Chondrocyte (in vitro differentiated cells): ENCODE measurements around the gene ADGRB3. TPM values are rescaled to one million over a fixed set of nuclear protein-coding genes. Genes with fewer than 3 reads are reported as not detected.

ENCODE experiments used
- DNase-seq: peaks from one replicate; pipeline ENCODE4 v3.0.0; 2021; ENCODE audit warnings: mixed read lengths, low spot score
- H3K27ac Mint-ChIP-seq: one replicate; pipeline ENCODE4 v1.8.0; 2021; ENCODE audit warnings: mild to moderate bottlenecking, moderate library complexity, mixed read lengths; ENCODE audit not compliant: unreplicated experiment
- H3K27me3 Mint-ChIP-seq: 2 replicates; pipeline ENCODE4 v1.8.0; 2021; ENCODE audit warnings: low read depth, mixed read lengths
- H3K36me3 Mint-ChIP-seq: 2 replicates; pipeline ENCODE4 v1.8.0; 2021; ENCODE audit warnings: low read depth, mixed read lengths
- H3K4me1 Mint-ChIP-seq: 2 replicates; pipeline ENCODE4 v1.8.0; 2021; ENCODE audit warnings: low read depth, mild to moderate bottlenecking, mixed read lengths
- H3K4me3 Mint-ChIP-seq: one replicate; pipeline ENCODE4 v1.8.0; 2021; ENCODE audit warnings: mild to moderate bottlenecking, moderate library complexity, mixed read lengths; ENCODE audit not compliant: unreplicated experiment
- H3K9me3 Mint-ChIP-seq: 2 replicates; pipeline ENCODE4 v1.8.0; 2021; ENCODE audit warnings: low read depth, mixed read lengths
- total RNA-seq: library from RNA; stranded (reverse); gene quantifications from 3 replicates; pipeline ENCODE4 v1.2.1, GENCODE V29; 2021
- TF ChIP-seq, protein P1 (sequence below): fragments of 200-600 bp; sonication (generic); IDR thresholded peaks from 2 replicates; pipeline ENCODE4 v1.5.0; 2021; ENCODE audit warnings: antibody characterized with exemption, mild to moderate bottlenecking, moderate library complexity

ADGRB3 gene
- total RNA-seq, 1 donor from 2014 or later: not detected

DNA sequence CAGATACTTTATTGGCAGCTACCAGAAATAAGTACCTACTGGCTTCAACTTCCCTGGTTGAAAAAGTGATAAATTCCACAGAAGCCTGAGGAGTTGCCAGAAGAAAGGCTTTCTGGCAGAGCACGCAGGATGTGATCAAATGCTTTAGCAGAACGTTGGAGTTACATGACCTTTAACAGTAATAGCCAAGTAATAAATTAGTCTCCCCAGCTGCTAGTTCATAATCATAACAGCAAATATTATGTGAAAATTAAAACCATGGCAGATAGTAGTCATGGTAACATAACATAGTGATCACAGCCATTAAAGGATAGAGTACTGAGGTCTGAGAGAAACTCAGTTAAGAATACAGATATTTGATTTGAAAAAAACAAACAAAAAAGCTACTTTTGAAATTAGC lies 567.7 kb downstream of the ADGRB3 start:
- DNase-seq: no peak
- TF ChIP-seq, protein P1, sequence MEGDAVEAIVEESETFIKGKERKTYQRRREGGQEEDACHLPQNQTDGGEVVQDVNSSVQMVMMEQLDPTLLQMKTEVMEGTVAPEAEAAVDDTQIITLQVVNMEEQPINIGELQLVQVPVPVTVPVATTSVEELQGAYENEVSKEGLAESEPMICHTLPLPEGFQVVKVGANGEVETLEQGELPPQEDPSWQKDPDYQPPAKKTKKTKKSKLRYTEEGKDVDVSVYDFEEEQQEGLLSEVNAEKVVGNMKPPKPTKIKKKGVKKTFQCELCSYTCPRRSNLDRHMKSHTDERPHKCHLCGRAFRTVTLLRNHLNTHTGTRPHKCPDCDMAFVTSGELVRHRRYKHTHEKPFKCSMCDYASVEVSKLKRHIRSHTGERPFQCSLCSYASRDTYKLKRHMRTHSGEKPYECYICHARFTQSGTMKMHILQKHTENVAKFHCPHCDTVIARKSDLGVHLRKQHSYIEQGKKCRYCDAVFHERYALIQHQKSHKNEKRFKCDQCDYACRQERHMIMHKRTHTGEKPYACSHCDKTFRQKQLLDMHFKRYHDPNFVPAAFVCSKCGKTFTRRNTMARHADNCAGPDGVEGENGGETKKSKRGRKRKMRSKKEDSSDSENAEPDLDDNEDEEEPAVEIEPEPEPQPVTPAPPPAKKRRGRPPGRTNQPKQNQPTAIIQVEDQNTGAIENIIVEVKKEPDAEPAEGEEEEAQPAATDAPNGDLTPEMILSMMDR: no peak
- no peaks in the 10 kb centered on the region for H3K36me3 Mint-ChIP-seq
- peaks cover 3% of the 10 kb centered on the region for H3K9me3 Mint-ChIP-seq
- no peaks in the 10 kb centered on the region for H3K4me1 Mint-ChIP-seq
- H3K4me3 Mint-ChIP-seq: no peak overlapping the region
- H3K27me3 Mint-ChIP-seq: peaks cover 19% of the 10 kb centered on the region
- no peak overlapping the region for H3K27ac Mint-ChIP-seq

DNA sequence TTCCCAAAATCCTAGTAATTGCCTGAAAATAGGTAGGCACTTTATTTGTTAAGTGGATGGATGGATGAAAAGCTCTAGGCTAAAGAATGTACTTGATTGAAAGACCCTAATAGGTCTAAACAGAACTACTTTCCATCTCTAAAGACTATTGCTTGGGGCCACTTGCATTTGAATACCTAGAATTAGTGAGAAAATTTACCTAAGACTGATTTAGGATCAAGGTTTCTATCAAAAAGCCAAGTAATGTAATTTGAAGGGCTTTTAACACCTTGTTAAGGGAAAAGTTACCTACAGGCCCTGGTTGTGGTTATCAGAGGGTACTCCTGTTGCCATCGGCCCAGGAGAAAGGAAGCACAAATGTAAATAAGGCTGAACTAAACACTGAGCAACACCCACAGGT lies 581.0 kb downstream of the ADGRB3 start:
- TF ChIP-seq, protein P1: no peak
- Mint-ChIP-seq H3K27me3 (peaks cover 20% of the 10 kb centered on the region), H3K9me3 (no peaks in the 10 kb centered on the region), H3K36me3 (no peaks in the 10 kb centered on the region), H3K4me1 (no peaks in the 10 kb centered on the region), H3K27ac (no peak overlapping the region), H3K4me3 (no peak overlapping the region)
- no peak for DNase-seq

DNA sequence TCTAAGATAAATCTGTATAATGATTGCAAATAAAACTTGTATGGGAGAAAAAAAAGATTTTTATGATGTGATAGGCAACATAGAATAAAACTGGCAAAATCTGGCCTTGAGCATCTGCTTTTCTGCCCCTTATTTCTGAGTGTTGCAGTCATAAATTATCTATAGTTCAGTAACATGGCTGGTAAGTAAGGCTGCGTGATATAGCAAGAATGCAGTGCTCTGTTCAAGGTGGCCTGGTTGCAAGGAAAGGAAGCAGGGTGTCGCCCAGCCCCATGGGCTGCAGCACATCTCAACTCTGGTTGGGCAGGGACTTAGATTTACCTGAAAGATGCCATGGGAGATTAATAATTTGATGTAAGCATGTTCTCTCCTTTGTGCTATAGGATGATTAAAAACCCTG lies 582.3 kb downstream of the ADGRB3 start:
- H3K36me3 Mint-ChIP-seq: no peaks in the 10 kb centered on the region
- no peak overlapping the region for H3K4me3 Mint-ChIP-seq
- no peak overlapping the region for H3K27ac Mint-ChIP-seq
- DNase-seq: no peak
- H3K27me3 Mint-ChIP-seq: peaks cover 22% of the 10 kb centered on the region
- no peaks in the 10 kb centered on the region for H3K9me3 Mint-ChIP-seq
- no peaks in the 10 kb centered on the region for H3K4me1 Mint-ChIP-seq
- TF ChIP-seq, protein P1: no peak

DNA sequence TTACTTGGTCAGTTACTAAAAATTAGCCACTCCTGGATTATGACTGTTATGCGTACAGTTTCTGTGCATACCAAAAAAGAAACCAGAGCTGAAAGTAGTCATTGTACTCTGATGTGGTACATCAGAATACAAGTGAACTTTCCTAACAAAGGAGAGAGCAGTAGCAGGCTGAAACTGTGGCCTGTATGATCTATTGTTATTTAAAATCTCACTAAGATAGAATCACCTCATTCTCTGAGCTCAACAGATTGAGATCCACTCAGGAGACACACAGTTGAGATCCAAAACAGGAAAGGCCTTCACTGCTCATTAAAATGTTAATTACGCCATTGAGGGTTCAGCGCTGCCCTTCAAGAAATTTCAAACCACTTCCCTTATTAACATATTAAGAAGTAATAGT lies 585.3 kb downstream of the ADGRB3 start:
- no peak for DNase-seq
- Mint-ChIP-seq H3K9me3 (no peaks in the 10 kb centered on the region), H3K27me3 (peaks cover 17% of the 10 kb centered on the region), H3K27ac (no peak overlapping the region), H3K36me3 (no peaks in the 10 kb centered on the region), H3K4me3 (no peak overlapping the region), H3K4me1 (no peaks in the 10 kb centered on the region)
- TF ChIP-seq, protein P1: no peak

DNA sequence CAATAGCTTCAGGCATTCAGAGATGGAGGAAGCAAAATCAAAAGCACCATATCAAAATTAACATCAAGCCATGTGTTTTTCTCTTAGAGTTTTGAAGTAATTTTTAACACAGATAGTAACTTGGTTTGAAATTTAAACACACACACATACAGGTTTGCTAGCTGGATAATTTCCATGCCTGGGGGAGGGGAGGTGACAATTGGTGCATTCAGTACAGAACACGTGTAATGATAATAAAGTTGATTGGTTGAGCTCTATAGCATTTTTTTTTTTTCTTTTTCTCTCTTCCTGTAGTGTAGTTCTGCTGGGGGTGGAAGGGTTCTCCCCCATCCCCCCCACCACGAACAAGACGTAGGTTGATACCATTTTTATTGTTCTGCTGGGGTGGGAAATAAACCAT lies 596.9 kb downstream of the ADGRB3 start:
- no peak for DNase-seq
- no peak overlapping the region for H3K27ac Mint-ChIP-seq
- no peaks in the 10 kb centered on the region for H3K9me3 Mint-ChIP-seq
- H3K4me3 Mint-ChIP-seq: no peak overlapping the region
- H3K4me1 Mint-ChIP-seq: peaks cover 6% of the 10 kb centered on the region
- TF ChIP-seq, protein P1: no peak
- H3K27me3 Mint-ChIP-seq: peaks cover 8% of the 10 kb centered on the region
- H3K36me3 Mint-ChIP-seq: no peaks in the 10 kb centered on the region
